Sigmoid colon (tissue), 7 donors: ENCODE measurements around the gene NRG4. TPM values are rescaled to one million over a fixed set of nuclear protein-coding genes. Genes with fewer than 3 reads are reported as not detected.

Experiments
- DNase-seq: peaks from one replicate; pipeline ENCODE4 v3.0.0-alpha.2; 2019
- H3K27ac ChIP-seq, 4 donors: fragments of 200-600 bp; sonication (generic); one replicate each; pipeline ENCODE4 v1.5.1; 2016 to 2019; ENCODE audit warnings: mild to moderate bottlenecking in 1 of 4
- H3K27me3 ChIP-seq, 3 donors: fragments of 200-600 bp; sonication (generic); one replicate each; pipeline ENCODE4 v1.5.1; 2019; ENCODE audit warnings: mild to moderate bottlenecking in 1 of 3
- H3K36me3 ChIP-seq, 4 donors: fragments of 200-600 bp; sonication (generic); one replicate each; pipeline ENCODE4 v1.5.1; 2016 to 2019
- H3K4me1 ChIP-seq, 4 donors: fragments of 200-600 bp; sonication (generic); one replicate each; pipeline ENCODE4 v1.5.1; 2017 to 2019
- H3K4me3 ChIP-seq, 4 donors: fragments of 200-600 bp; sonication (generic); one replicate each; pipeline ENCODE4 v1.5.1; 2017 to 2019; ENCODE audit warnings: mild to moderate bottlenecking in 2 of 4, moderate library complexity in 1 of 4
- H3K9me3 ChIP-seq, 4 donors: fragments of 200-600 bp in 3 of 4; sonication (generic) in 3 of 4; one replicate each; pipeline versions ENCODE4 v1.5.1 to v1.6.1; 2013 to 2019
- CTCF ChIP-seq, 4 experiments: fragments of 450-650 bp in 3 of 4; fragments of 200-600 bp in 1 of 4; IDR thresholded peaks; one replicate each; pipeline ENCODE4 v1.5.1; 2016 to 2019; ENCODE audit warnings: antibody characterized with exemption in 4 of 4, mild to moderate bottlenecking in 3 of 4, moderate library complexity in 2 of 4
- EP300 ChIP-seq, 4 donors: sonication (generic); formaldehyde crosslinking; IDR thresholded peaks; one replicate each; pipeline ENCODE4 v1.6.1; 2017; ENCODE audit warnings: antibody characterized with exemption in 4 of 4
- POLR2A ChIP-seq, 2 donors: fragments of 450-650 bp; IDR thresholded peaks; one replicate each; pipeline ENCODE4 v1.6.1; 2016; ENCODE audit warnings: antibody characterized with exemption in 2 of 2, mild to moderate bottlenecking in 2 of 2, moderate library complexity in 2 of 2
- POLR2AphosphoS5 ChIP-seq, 4 donors: sonication (generic); formaldehyde crosslinking; IDR thresholded peaks; one replicate each; pipeline ENCODE4 v1.6.1; 2017; ENCODE audit warnings: antibody characterized with exemption in 4 of 4
- WGBS, 2 donors: extraction: QIAGEN DNeasy Blood & Tissue Kit; methylation state at CpG; one replicate each; pipeline ENCODE4 v1.1.7; 2013; 5-methylcytosine and 5-hydroxymethylcytosine counted together
- intact Hi-C: fragments of 100-400 bp; cut with DNase I; formaldehyde crosslinking; loops from one replicate; pipeline ENCODE4 v1.15.1; 2023
- polyA plus RNA-seq, 3 donors: library from polyadenylated mRNA; stranded (reverse); fragments of 200-250 nt; gene quantifications; one replicate each; pipeline ENCODE4 v1.2.3, GENCODE V29; 2013
- total RNA-seq, 4 donors: library from RNA; depleted of rRNA; stranded (reverse); fragments of >200 nt; gene quantifications; one replicate each; pipeline ENCODE4 v1.1.0, GENCODE V29; 2016
- donor health status: healthy with polysubstance abuse.
- donor health status: Bipolar disorder and iron deficiency.
- donor health status: healthy.

The NRG4 gene
- total and polyA plus RNA-seq, 7 donors: 0.76 to 3.9 (median 3.0) TPM; not detected in 4

DNA sequence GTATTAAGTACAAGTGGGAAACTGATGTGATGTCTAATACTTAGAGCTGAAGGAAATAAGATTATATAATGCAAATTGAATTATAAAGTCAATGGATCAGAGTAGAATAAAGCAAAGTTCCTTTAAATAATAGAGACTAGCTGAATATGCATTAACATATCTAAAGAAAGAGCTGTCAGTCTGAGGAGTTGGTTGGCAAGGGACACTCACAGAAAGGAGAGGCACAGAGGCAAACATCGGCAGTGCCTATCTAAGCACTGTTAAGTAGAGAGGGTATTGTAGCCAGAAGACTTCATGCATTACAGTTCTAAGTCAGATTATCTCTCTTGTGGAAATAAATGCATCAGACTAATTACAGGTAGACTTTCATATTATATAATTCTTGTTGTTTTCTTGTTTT, 16.6 kb downstream of the NRG4 start:
- Histone ChIP-seq H3K4me1 (no peaks in the 10 kb centered on the region), H3K4me3 (no peak overlapping the region), H3K27me3 (no peaks in the 10 kb centered on the region), H3K27ac (no peak overlapping the region), H3K9me3 (no peaks in the 10 kb centered on the region), H3K36me3 (no peaks in the 10 kb centered on the region)
- intact Hi-C loops: no loop called here
- DNase-seq: no peak
- no peak for TF ChIP-seq POLR2A (IDR thresholded peaks at IDR 0.05)
- TF ChIP-seq POLR2AphosphoS5 (IDR thresholded peaks at IDR 0.05): no peak
- no peak for TF ChIP-seq EP300 (IDR thresholded peaks at IDR 0.05)
- TF ChIP-seq CTCF (IDR thresholded peaks at IDR 0.05): no peak
- 83 to 86% methylated on average over 1 of the region's 1 CpG for WGBS, 2 donors

DNA sequence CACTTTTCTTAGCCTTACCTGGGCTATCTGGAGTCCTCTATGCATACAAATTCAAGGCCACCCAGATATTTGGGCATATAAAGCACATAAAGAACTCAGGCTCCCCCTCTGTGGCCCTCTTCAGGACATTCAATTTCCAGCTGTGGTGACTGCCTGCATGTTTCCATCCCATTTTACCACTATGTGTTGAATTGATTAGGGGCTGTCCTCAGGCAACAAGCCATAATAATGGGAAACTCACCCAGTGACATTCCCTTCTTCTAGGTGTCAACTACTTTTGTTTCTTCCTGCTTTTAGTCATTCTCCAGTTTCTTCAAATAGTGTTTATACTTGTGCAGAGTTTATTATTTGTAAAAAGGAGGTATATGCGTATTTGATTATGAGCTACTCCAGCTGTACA, 18.0 kb downstream of the NRG4 start:
- Histone ChIP-seq H3K4me3 (no peak overlapping the region), H3K4me1 (no peaks in the 10 kb centered on the region), H3K9me3 (no peaks in the 10 kb centered on the region), H3K27ac (no peak overlapping the region), H3K36me3 (no peaks in the 10 kb centered on the region), H3K27me3 (no peaks in the 10 kb centered on the region)
- DNase-seq: no peak
- intact Hi-C loops: no loop called here
- TF ChIP-seq POLR2AphosphoS5 (IDR thresholded peaks at IDR 0.05) (no peak), POLR2A (IDR thresholded peaks at IDR 0.05) (no peak), CTCF (IDR thresholded peaks at IDR 0.05) (no peak), EP300 (IDR thresholded peaks at IDR 0.05) (no peak)
- 94 to 98% methylated on average over 1 of the region's 1 CpG for WGBS, 2 donors

DNA sequence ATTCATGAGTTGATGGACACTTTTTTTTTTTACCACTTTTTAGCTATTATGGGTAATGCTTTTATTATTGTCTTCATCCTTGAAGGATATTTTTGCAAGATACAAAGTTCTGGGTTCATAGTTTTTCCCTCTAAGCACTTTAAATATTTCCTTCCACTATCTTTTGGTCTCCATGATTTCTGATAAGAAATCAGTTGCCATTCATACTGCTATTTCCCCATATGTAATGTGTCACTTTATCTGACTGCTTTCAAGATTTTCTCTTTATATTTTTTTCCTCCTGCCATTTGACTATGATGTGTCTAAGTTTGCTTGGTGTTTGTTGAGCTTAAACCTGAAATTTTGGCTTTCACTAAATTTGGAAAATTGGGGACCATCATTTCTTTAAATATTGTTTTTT, 19.3 kb downstream of the NRG4 start:
- H3K27me3 ChIP-seq: no peaks in the 10 kb centered on the region
- H3K36me3 ChIP-seq: no peaks in the 10 kb centered on the region
- intact Hi-C loops: no loop called here
- H3K9me3 ChIP-seq: no peaks in the 10 kb centered on the region
- no peak overlapping the region for H3K4me3 ChIP-seq
- H3K27ac ChIP-seq: no peak overlapping the region
- no peak for TF ChIP-seq EP300 (IDR thresholded peaks at IDR 0.05)
- TF ChIP-seq POLR2AphosphoS5 (IDR thresholded peaks at IDR 0.05): no peak
- TF ChIP-seq CTCF (IDR thresholded peaks at IDR 0.05): no peak
- TF ChIP-seq POLR2A (IDR thresholded peaks at IDR 0.05): no peak
- no peak for DNase-seq
- no peaks in the 10 kb centered on the region for H3K4me1 ChIP-seq

DNA sequence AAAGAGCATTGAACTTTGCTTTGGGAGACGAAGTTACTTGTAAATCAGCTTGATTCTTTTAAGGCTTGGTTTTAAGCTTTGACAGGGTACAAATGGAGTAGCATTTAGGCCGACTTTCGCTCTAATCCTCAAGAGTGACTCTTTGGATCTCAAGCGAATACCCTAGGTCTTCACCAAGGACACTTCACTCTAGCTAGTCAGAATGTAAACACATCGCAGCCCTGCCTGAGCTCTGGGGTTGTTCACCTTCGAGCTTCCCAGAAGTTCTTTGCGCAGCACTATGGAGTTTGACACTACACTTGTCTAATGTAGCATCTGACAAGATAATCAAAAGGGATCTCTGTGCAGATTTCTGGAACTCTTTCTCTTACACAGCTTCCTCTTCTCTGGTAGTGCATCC, 22.3 kb downstream of the NRG4 start:
- TF ChIP-seq EP300 (IDR thresholded peaks at IDR 0.05): no peak
- no peak for TF ChIP-seq POLR2AphosphoS5 (IDR thresholded peaks at IDR 0.05)
- TF ChIP-seq CTCF (IDR thresholded peaks at IDR 0.05): no peak
- TF ChIP-seq POLR2A (IDR thresholded peaks at IDR 0.05): no peak
- WGBS, 2 donors: 77 to 81% methylated on average over 7 of the region's 7 CpGs
- no peaks in the 10 kb centered on the region for H3K9me3 ChIP-seq
- no peak overlapping the region for H3K27ac ChIP-seq
- DNase-seq: no peak
- no peak overlapping the region for H3K4me3 ChIP-seq
- no peaks in the 10 kb centered on the region for H3K36me3 ChIP-seq
- H3K4me1 ChIP-seq: no peaks in the 10 kb centered on the region
- H3K27me3 ChIP-seq: no peaks in the 10 kb centered on the region
- intact Hi-C loops: no loop called here

- H3K27me3 ChIP-seq: no peaks in the 10 kb centered on the region
- DNase-seq: no peak
- 84 to 91% methylated on average over 2 of the region's 2 CpGs for WGBS, 2 donors
Measured at GRCh38 chr15:75989045-75989444, 23.2 kb downstream of the NRG4 start.

More at GRCh38 chr15:75989045-75989444, 23.2 kb downstream of the NRG4 start:
- H3K4me1 ChIP-seq: no peaks in the 10 kb centered on the region
- TF ChIP-seq POLR2AphosphoS5 (IDR thresholded peaks at IDR 0.05) (no peak), POLR2A (IDR thresholded peaks at IDR 0.05) (no peak), EP300 (IDR thresholded peaks at IDR 0.05) (no peak), CTCF (IDR thresholded peaks at IDR 0.05) (no peak)
- intact Hi-C loops: no loop called here
- no peaks in the 10 kb centered on the region for H3K36me3 ChIP-seq
- H3K27ac ChIP-seq: no peak overlapping the region
- no peaks in the 10 kb centered on the region for H3K9me3 ChIP-seq
- H3K4me3 ChIP-seq: no peak overlapping the region
